AG04450 (cell line): ENCODE data around the gene SLC20A1. TPM values are rescaled to one million over a fixed set of nuclear protein-coding genes. Genes with fewer than 3 reads are reported as not detected.

ENCODE experiments used
- CTCF ChIA-PET: fragments of 300-600, 350-600 bp; formaldehyde crosslinking; extraction: SDS; loops from one replicate; lab custom pipeline; 2022; ENCODE audit warnings: antibody characterized with exemption, inconsistent platforms; lab: Charles Lee
- POLR2A ChIA-PET: fragments of 350-600 bp; formaldehyde crosslinking; extraction: SDS; loops from one replicate; lab custom pipeline; 2021; ENCODE audit warnings: antibody characterized with exemption, inconsistent platforms; lab: Yijun Ruan, JAX
- DNase-seq: peaks from one replicate; pipeline ENCODE4 v3.0.0-alpha.2; 2011; ENCODE audit warnings: low read depth, low spot score
- H3K27ac ChIP-seq: one replicate; pipeline ENCODE4 v1.5.1; 2012; ENCODE audit warnings: low read depth, low read length, control low read depth
- H3K27me3 ChIP-seq: one replicate; pipeline ENCODE4 v1.6.0; 2012; ENCODE audit warnings: low read length; ENCODE audit not compliant: control insufficient read depth, insufficient read depth
- H3K4me3 ChIP-seq: 2 replicates; pipeline ENCODE4 v1.5.1; 2011; ENCODE audit warnings: mild to moderate bottlenecking, low read depth, low read length, control low read depth
- H3K9me3 ChIP-seq: 2 replicates; pipeline ENCODE4 v1.5.1; 2012; ENCODE audit warnings: low read length; ENCODE audit not compliant: control insufficient read depth, insufficient read depth
- polyA minus RNA-seq: library from RNA; depleted of rRNA, polyadenylated mRNA; stranded (reverse); fragments of >200 nt; gene quantifications from 2 replicates; pipeline ENCODE4 v1.2.3, GENCODE V29; 2011; rRNA and poly(A)+ RNA removed
- polyA plus RNA-seq: library from polyadenylated mRNA; depleted of rRNA; stranded (reverse); fragments of >200 nt; gene quantifications from 2 replicates; pipeline ENCODE4 v1.2.3, GENCODE V29; 2011; rRNA removed
- TF ChIP-seq, protein P1 (sequence below): IDR thresholded peaks from 2 replicates; pipeline ENCODE4 v1.5.1; 2011; ENCODE audit warnings: low read depth, low read length, control low read depth, inconsistent platforms

The SLC20A1 gene, protein sequence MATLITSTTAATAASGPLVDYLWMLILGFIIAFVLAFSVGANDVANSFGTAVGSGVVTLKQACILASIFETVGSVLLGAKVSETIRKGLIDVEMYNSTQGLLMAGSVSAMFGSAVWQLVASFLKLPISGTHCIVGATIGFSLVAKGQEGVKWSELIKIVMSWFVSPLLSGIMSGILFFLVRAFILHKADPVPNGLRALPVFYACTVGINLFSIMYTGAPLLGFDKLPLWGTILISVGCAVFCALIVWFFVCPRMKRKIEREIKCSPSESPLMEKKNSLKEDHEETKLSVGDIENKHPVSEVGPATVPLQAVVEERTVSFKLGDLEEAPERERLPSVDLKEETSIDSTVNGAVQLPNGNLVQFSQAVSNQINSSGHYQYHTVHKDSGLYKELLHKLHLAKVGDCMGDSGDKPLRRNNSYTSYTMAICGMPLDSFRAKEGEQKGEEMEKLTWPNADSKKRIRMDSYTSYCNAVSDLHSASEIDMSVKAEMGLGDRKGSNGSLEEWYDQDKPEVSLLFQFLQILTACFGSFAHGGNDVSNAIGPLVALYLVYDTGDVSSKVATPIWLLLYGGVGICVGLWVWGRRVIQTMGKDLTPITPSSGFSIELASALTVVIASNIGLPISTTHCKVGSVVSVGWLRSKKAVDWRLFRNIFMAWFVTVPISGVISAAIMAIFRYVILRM
- polyA plus RNA-seq (71.8 and 74.8 TPM in 2 replicates), polyA minus RNA-seq (64.9 and 67.1 TPM in 2 replicates)

DNA sequence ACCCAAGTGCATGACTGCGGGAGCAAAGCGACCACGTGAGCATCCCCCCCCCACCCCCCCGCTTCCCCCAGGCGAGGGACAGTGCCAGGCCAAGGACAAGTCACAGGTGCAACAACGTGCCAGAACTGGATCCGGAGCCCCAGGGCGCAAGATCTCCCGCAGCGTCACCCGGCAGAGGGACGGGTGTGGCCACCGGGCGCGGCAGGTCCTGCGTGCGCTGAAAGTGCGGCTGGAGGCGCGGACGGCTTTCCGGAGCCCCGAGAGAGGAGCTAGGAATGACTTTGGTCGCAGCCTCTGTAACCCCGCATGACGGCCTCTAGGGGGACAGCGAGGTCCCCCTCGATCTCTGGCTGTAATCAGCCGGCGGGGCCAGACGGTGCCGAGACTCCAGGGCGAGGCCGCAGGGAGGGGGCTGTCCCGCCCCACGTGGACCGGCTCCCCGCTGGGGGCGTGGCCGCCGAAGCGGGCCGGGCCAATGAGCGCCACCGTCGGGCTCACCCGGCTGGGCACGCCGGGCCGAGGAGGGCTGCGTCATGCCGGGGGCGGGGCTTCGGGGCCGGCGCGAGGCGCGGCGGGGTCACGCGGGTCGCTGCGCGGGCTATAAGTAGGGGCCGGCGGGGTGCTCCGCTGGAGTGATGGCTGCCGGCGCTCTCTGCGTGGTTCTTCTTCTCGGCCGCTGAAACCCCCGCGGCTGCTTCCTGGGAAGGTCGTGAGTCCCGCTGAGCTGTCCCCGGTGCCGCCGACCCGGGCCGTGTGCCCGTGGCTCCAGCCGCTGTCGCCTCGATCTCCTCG is at the start of gene SLC20A1:
SLC20A1 (plus strand) TSS at position 630 of the 792 bp plus-strand sequence. CDS start 890 bp downstream, outside the sequence.
- Histone ChIP-seq H3K27ac (peak within 1 kb of the TSS; percentile 85), H3K4me3 (peak within 1 kb of the TSS; percentile 86), H3K9me3 (no peaks in the 10 kb centered on the region; the same call in 1 of the 2 replicates), H3K27me3 (no peaks in the 10 kb centered on the region)
- POLR2A ChIA-PET: interaction anchor here (0.6 to 2.5 kb wide), 9 partner anchors 18 to 1887 kb away, joined by 3 to 31 read pairs (median 4); no protein-coding TSS in a partner anchor
- DNase-seq: peak; percentile 69
- CTCF ChIA-PET: interaction anchor here (0.8 to 4.6 kb wide), 8 partner anchors 9 to 104 kb away, joined by 3 to 23 read pairs (median 5); partner anchors contain the start of gene CHCHD5
- TF ChIP-seq, protein P1, sequence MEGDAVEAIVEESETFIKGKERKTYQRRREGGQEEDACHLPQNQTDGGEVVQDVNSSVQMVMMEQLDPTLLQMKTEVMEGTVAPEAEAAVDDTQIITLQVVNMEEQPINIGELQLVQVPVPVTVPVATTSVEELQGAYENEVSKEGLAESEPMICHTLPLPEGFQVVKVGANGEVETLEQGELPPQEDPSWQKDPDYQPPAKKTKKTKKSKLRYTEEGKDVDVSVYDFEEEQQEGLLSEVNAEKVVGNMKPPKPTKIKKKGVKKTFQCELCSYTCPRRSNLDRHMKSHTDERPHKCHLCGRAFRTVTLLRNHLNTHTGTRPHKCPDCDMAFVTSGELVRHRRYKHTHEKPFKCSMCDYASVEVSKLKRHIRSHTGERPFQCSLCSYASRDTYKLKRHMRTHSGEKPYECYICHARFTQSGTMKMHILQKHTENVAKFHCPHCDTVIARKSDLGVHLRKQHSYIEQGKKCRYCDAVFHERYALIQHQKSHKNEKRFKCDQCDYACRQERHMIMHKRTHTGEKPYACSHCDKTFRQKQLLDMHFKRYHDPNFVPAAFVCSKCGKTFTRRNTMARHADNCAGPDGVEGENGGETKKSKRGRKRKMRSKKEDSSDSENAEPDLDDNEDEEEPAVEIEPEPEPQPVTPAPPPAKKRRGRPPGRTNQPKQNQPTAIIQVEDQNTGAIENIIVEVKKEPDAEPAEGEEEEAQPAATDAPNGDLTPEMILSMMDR: peak; percentile 32

DNA sequence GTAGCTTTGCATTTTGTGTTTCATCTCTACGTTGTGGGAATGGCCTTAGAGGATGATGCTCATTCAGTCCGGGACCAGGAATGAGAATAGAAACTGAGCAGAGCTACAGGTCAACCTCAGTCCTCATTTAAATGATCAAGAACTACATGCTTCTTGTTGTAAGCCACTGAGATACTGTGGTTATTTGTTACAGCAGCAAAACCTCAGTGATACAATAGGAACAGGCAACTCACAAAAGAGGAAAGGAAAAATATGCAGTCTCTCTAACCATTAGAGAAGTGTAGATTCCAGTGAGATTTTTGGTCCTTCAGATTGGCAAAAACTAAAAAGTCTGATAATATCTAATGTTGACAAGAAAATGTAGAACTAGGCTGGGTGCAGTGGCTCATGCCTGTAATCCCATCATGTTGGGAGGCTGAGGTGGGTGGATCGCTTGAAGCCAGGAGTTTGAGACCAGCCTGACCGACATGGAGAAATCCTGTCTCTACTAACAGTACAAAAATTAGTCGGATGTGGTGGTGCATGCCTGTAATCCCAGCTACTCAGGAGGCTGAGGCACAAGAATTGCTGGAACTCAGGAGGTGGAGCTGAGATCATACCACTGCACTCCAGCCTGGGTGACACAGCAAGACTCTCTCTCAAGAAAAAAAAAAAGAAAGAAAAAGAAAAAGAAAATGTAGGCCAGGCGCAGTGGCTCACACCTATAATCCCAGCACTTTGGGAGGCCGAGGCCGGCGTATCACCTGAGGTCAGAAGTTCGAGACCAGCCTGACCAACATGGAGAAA is 48.0 kb upstream of the SLC20A1 start:
- no peaks in the 10 kb centered on the region for H3K27me3 ChIP-seq
- no peak for DNase-seq
- ChIA-PET POLR2A (no interaction called here), CTCF (interaction anchor here (0.5 to 2.8 kb wide), 8 partner anchors 9 to 344 kb away, joined by 3 to 24 read pairs (median 3); no protein-coding TSS in a partner anchor)
- TF ChIP-seq, protein P1: no peak
- H3K9me3 ChIP-seq: no peaks in the 10 kb centered on the region
- H3K4me3 ChIP-seq: no peak overlapping the region
- no peak overlapping the region for H3K27ac ChIP-seq

DNA sequence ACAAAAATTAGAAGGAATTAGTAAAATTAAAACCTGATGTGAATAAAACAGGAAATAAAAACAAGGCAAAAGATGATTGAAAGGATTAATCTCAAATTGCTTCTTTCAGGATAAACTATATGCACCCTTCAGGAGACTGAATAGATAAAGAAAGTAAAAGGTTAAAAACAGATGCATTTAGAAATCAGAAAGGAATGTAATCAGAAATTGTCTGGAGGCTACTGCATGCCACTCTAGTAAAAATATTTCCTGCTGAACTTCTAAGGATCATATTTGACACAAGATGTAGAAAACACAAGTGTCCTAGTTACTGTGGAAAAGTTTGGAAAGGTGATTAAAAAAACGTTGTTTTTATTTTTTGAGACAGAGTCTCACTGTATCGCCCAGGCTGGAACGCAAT is 45.1 kb upstream of the SLC20A1 start:
- ChIA-PET POLR2A (no interaction called here), CTCF (interaction anchor here (1.2 to 8.2 kb wide), 28 partner anchors 8 to 510 kb away, joined by 3 to 225 read pairs (median 11); partner anchors contain the start of genes CHCHD5 and SLC20A1)
- Histone ChIP-seq H3K4me3 (no peak overlapping the region), H3K9me3 (no peaks in the 10 kb centered on the region), H3K27me3 (no peaks in the 10 kb centered on the region), H3K27ac (no peak overlapping the region)
- TF ChIP-seq, protein P1: no peak
- no peak for DNase-seq

DNA sequence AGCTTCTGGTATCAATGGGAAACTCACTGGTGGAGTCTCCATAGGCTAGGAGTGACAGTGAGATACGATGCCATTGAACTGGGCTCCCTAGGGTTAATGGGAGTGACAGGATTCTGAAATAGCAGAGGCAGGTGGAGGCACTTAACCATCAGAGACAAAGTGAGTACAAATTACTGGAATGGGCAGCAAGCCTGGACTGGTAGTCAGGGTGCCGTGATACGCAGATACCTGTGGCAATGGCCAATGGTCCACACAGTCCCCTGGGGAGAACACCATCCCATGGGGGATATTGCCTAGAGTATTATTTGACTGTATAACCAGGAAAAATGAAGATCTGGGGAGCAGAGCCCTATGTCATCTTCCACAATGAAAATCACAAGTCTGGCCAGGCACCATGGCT is 44.0 kb upstream of the SLC20A1 start:
- Histone ChIP-seq H3K9me3 (no peaks in the 10 kb centered on the region), H3K4me3 (no peak overlapping the region), H3K27me3 (no peaks in the 10 kb centered on the region), H3K27ac (no peak overlapping the region)
- CTCF ChIA-PET: interaction anchor here (0.6 to 8.2 kb wide), 5 partner anchors 13 to 340 kb away, joined by 3 to 225 read pairs (median 21); no protein-coding TSS in a partner anchor
- POLR2A ChIA-PET: interaction anchor here (0.7 kb wide), 3 partner anchors 17 to 119 kb away, joined by 3 to 5 read pairs (median 4); partner anchors contain the start of genes CHCHD5 and NT5DC4
- TF ChIP-seq, protein P1: no peak
- no peak for DNase-seq
